SU-DHL-6 (cell line): Measurements from ENCODE around the gene DDX3X.

Experiments used
- EZH2phosphoT487 ChIP-seq: fragments of 200-600 bp; sonication (generic), shearing (Covaris generic); conservative IDR thresholded peaks from 2 replicates; pipeline ENCODE4 v1.6.1; 2018; ENCODE audit warnings: mild to moderate bottlenecking, antibody characterized with exemption, low read length, moderate library complexity, mixed read lengths
- TF ChIP-seq, protein P1 (sequence below): fragments of 200-600 bp; sonication (generic); IDR thresholded peaks from one replicate; pipeline ENCODE4 v1.5.1; 2017; ENCODE audit warnings: antibody characterized with exemption, mild to moderate bottlenecking, low read length, moderate library complexity; ENCODE audit not compliant: insufficient read depth, poor library complexity, severe bottlenecking

DNA sequence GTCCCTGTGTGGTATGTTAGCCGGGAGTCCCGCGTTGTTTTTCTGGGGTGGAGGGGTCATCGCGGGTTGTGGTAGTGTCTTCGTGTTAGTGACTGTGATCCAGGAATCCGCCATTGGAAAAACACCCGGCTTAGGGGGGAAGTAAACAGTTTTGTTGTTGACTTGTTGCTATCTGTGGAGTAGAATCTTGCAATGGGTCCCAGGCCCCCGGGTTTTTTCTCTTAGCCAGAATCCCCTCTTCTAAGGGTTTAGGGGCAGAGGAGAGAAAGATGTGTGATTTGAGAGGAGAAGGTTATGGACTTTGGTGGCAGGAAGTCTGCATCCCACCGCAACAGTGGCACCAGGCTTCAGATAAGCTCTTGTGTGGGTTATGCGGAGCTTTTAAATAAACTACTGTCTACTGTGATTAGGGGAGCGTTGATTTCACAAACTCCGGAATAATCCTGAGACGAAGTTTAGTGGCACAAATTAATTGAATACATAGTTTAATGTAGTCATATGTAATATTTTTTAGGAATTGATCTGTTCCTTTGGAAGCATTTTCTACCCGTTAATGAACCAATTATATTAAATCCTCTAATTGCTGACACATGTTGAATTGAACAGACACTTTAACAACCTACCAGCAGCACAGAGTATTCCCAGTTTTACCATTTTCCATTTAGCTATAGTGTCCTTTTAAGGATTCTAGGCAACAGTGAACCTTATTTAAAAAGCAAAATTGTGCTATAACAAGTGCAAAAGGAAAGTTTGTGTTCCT lies 1.4 kb downstream of the DDX3X start:
- TF ChIP-seq, protein P1, sequence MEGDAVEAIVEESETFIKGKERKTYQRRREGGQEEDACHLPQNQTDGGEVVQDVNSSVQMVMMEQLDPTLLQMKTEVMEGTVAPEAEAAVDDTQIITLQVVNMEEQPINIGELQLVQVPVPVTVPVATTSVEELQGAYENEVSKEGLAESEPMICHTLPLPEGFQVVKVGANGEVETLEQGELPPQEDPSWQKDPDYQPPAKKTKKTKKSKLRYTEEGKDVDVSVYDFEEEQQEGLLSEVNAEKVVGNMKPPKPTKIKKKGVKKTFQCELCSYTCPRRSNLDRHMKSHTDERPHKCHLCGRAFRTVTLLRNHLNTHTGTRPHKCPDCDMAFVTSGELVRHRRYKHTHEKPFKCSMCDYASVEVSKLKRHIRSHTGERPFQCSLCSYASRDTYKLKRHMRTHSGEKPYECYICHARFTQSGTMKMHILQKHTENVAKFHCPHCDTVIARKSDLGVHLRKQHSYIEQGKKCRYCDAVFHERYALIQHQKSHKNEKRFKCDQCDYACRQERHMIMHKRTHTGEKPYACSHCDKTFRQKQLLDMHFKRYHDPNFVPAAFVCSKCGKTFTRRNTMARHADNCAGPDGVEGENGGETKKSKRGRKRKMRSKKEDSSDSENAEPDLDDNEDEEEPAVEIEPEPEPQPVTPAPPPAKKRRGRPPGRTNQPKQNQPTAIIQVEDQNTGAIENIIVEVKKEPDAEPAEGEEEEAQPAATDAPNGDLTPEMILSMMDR = no peak
- no peak for TF ChIP-seq EZH2phosphoT487
